Measurements from ENCODE around the gene TCEA3. TPM values are rescaled to one million over a fixed set of nuclear protein-coding genes. Genes with fewer than 3 reads are reported as not detected.

Gene TCEA3
- total and polyA plus RNA-seq, 2 experiments from 2014 or later = not detected

GRCh38 chr1:23367451-23367790, 57.1 kb downstream of the TCEA3 start:
- H4K20me1 ChIP-seq (replicated peaks; ENCODE audit: insufficient read depth) = peaks cover 29% of the 10 kb centered on the region
- ATAC-seq (no peak), DNase-seq (ENCODE audit: low spot score) (no peak)
- no peak overlapping the region for H3K27ac ChIP-seq (ENCODE audit: low read depth)
- peaks cover 90% of the 10 kb centered on the region for H3K27me3 ChIP-seq (ENCODE audit: insufficient read depth)
- peak overlapping the region; percentile 93 for H3K4me3 ChIP-seq
- TF ChIP-seq ZNF462 (CRISPR knock-in tag; IDR thresholded peaks at IDR 0.05) = no peak
- no peak for TF ChIP-seq ETS1 (IDR thresholded peaks at IDR 0.05)
- no peak for TF ChIP-seq ZNF331 (CRISPR knock-in tag; IDR thresholded peaks at IDR 0.05; ENCODE audit: low read depth)
- no peak for TF ChIP-seq EZH2 (IDR thresholded peaks at IDR 0.05; ENCODE audit: low read depth, unreplicated experiment)
- TF ChIP-seq STAT1 (IDR thresholded peaks at IDR 0.05; ENCODE audit: unreplicated experiment) = no peak
- TF ChIP-seq NANOG (IDR thresholded peaks at IDR 0.05; ENCODE audit: borderline replicate concordance) = no peak
- no peak for TF ChIP-seq JUNB (IDR thresholded peaks at IDR 0.05; ENCODE audit: unreplicated experiment)
- TF ChIP-seq EZH2phosphoT487 (IDR thresholded peaks at IDR 0.05; ENCODE audit: unreplicated experiment) = no peak
- no peak for TF ChIP-seq CTCF (conservative IDR thresholded peaks at IDR 0.05; ENCODE audit: low read depth in 2 of 2)
- TF ChIP-seq REST (IDR thresholded peaks at IDR 0.05; ENCODE audit: unreplicated experiment) = no peak
- TF ChIP-seq CREB1 (CRISPR knock-in tag; IDR thresholded peaks at IDR 0.05; ENCODE audit: low read depth) = no peak
- TF ChIP-seq POLR2AphosphoS5 (IDR thresholded peaks at IDR 0.05; ENCODE audit: low read depth) = no peak
- TF ChIP-seq ZNF114 (CRISPR knock-in tag; IDR thresholded peaks at IDR 0.05) = no peak
- H3K27ac Mint-ChIP-seq = no peak overlapping the region
- H3K9me3 Mint-ChIP-seq = peaks cover 34% of the 10 kb centered on the region
- peaks cover 20% of the 10 kb centered on the region; the same call in 1 of the 2 replicates for H3F3A ChIP-seq (replicated peaks; ENCODE audit: low read depth)
- peaks cover 11% of the 10 kb centered on the region; the same call in 1 of the 2 replicates for H3K36me3 ChIP-seq (ENCODE audit: insufficient read depth)
- H2AFZ ChIP-seq = peak overlapping the region; percentile 95
- H3K4me1 ChIP-seq (ENCODE audit: insufficient read depth) = peaks cover 18% of the 10 kb centered on the region
- H3K36me3 Mint-ChIP-seq (ENCODE audit: low read depth) = peaks cover 23% of the 10 kb centered on the region
- no peaks in the 10 kb centered on the region for H3K9me2 ChIP-seq (ENCODE audit: insufficient read depth)
- H3K79me2 ChIP-seq (replicated peaks; ENCODE audit: insufficient read depth) = no peaks in the 10 kb centered on the region
- H3K4me3 Mint-ChIP-seq = peak overlapping the region; percentile 89
- H3K27me3 Mint-ChIP-seq (ENCODE audit: insufficient read depth, low read depth, poor library complexity) = peaks cover 95% of the 10 kb centered on the region
- H3K4me2 ChIP-seq = peak overlapping the region; percentile 87
- H3K4me1 Mint-ChIP-seq = peaks cover 27% of the 10 kb centered on the region
